Panc1 (cell line): ENCODE measurements around the gene SAMD4B.

ENCODE experiments used
- CTCF ChIP-seq: fragments of 450-650 bp; IDR thresholded peaks from 2 replicates; pipeline ENCODE4 v1.5.1; 2017; ENCODE audit warnings: mild to moderate bottlenecking
- POLR2AphosphoS5 ChIP-seq: IDR thresholded peaks from 2 replicates; pipeline ENCODE4 v1.6.1; 2012; ENCODE audit warnings: mild to moderate bottlenecking, low read depth, low read length, moderate library complexity
- REST ChIP-seq, 2 experiments: IDR thresholded peaks; 2 replicates each; pipeline ENCODE4 v1.6.1; 2011 to 2012; ENCODE audit warnings: low read depth in 2 of 2, control low read depth in 1 of 2, low read length in 1 of 2, mild to moderate bottlenecking in 1 of 2, moderate library complexity in 1 of 2; ENCODE audit not compliant: insufficient read depth in 1 of 2
- SIN3A ChIP-seq: IDR thresholded peaks from 2 replicates; pipeline ENCODE4 v1.6.1; 2012; ENCODE audit warnings: low read depth, mild to moderate bottlenecking, low read length, moderate library complexity, borderline replicate concordance; ENCODE audit not compliant: insufficient read depth
- TCF7L2 ChIP-seq: IDR thresholded peaks from 2 replicates; pipeline ENCODE4 v1.6.1; 2011; ENCODE audit warnings: mild to moderate bottlenecking, low read depth, low read length, inconsistent platforms

- TF ChIP-seq CTCF (no peak), POLR2AphosphoS5 (no peak), SIN3A (no peak), REST (IDR thresholded peaks at IDR 0.05; ENCODE audit: insufficient read depth in 1 of 2, low read depth in 2 of 2, low read length in 1 of 2) (no peak), TCF7L2 (no peak)
These were observed 71.2 kb downstream of the SAMD4B start for GRCh38 chr19:39413272-39413910.
